Upper lobe of left lung (tissue), 6 donors: Measurements from ENCODE around the gene D2HGDH. TPM values are rescaled to one million over a fixed set of nuclear protein-coding genes. Genes with fewer than 3 reads are reported as not detected.

Source experiments
- ATAC-seq, 2 donors: fragments of 200-7000 bp; cut with Tn5 transposase; one replicate each; pipeline ENCODE4 v1.9.1; 2022; ENCODE audit warnings: mild to moderate bottlenecking in 2 of 2, moderate library complexity in 2 of 2; ENCODE audit not compliant: low FRiP score in 2 of 2
- DNase-seq, 2 donors: peaks; one replicate each; pipeline ENCODE4 v3.0.0-alpha.2; 2019 to 2020
- H3K27ac ChIP-seq, 4 donors: fragments of 200-600 bp; sonication (generic); one replicate each; pipeline ENCODE4 v1.5.1; 2016 to 2019
- H3K27me3 ChIP-seq, 4 donors: fragments of 200-600 bp; sonication (generic); one replicate each; pipeline ENCODE4 v1.5.1; 2017 to 2019
- H3K36me3 ChIP-seq, 4 donors: fragments of 200-600 bp; sonication (generic); one replicate each; pipeline ENCODE4 v1.5.1; 2016 to 2019
- H3K4me1 ChIP-seq, 4 donors: fragments of 200-600 bp; sonication (generic); one replicate each; pipeline ENCODE4 v1.5.1; 2018 to 2019
- H3K4me3 ChIP-seq, 4 donors: fragments of 200-600 bp; sonication (generic); one replicate each; pipeline ENCODE4 v1.5.1; 2017 to 2019; ENCODE audit warnings: mild to moderate bottlenecking in 2 of 4, moderate library complexity in 1 of 4
- H3K9me3 ChIP-seq, 4 donors: fragments of 200-600 bp; sonication (generic); one replicate each; pipeline ENCODE4 v1.5.1; 2018 to 2019
- EP300 ChIP-seq, 4 donors: sonication (generic); formaldehyde crosslinking; IDR thresholded peaks; one replicate each; pipeline ENCODE4 v1.5.1; 2017; ENCODE audit warnings: antibody characterized with exemption in 4 of 4, control low read depth in 2 of 4
- POLR2A ChIP-seq, 4 donors: fragments of 450-650 bp; IDR thresholded peaks; one replicate each; pipeline ENCODE4 v1.5.1; 2016 to 2017; ENCODE audit warnings: antibody characterized with exemption in 4 of 4, mild to moderate bottlenecking in 2 of 4
- POLR2AphosphoS5 ChIP-seq, 2 donors: sonication (generic); formaldehyde crosslinking; IDR thresholded peaks; one replicate each; pipeline ENCODE4 v1.5.1; 2017; ENCODE audit warnings: antibody characterized with exemption in 2 of 2
- WGBS, 2 donors: methylation state at CpG; one replicate each; pipeline ENCODE4 v1.1.5; 2017 to 2018; 5-methylcytosine and 5-hydroxymethylcytosine counted together
- total RNA-seq, 6 donors: library from RNA; depleted of rRNA in 4 of 6; stranded (reverse); fragments of >200 nt in 4 of 6; gene quantifications; one replicate each; pipeline versions ENCODE4 v1.1.0 to v1.2.1, GENCODE V29; 2016 to 2021
- TF ChIP-seq, protein P1 (sequence below), 6 experiments: fragments of 450-650 bp in 4 of 6; fragments of 200-600 bp in 2 of 6; sonication (generic) in 2 of 6; IDR thresholded peaks; one replicate each; pipeline ENCODE4 v1.5.1; 2016 to 2019; ENCODE audit warnings: antibody characterized with exemption in 6 of 6
- donor health status: DM: no; HTN: no; CAD: no; lungs with moderate emphysema.
- donor health status: DM: no; HTN: yes; CAD: no; lungs with severe emphysema.

Gene D2HGDH
- total RNA-seq, 6 donors from 2014 or later: 12.5 to 155 (median 35.8) TPM

- TF ChIP-seq EP300 (IDR thresholded peaks at IDR 0.05) (no peak), POLR2A (IDR thresholded peaks at IDR 0.05) (no peak), POLR2AphosphoS5 (IDR thresholded peaks at IDR 0.05) (no peak)
- TF ChIP-seq, protein P1, sequence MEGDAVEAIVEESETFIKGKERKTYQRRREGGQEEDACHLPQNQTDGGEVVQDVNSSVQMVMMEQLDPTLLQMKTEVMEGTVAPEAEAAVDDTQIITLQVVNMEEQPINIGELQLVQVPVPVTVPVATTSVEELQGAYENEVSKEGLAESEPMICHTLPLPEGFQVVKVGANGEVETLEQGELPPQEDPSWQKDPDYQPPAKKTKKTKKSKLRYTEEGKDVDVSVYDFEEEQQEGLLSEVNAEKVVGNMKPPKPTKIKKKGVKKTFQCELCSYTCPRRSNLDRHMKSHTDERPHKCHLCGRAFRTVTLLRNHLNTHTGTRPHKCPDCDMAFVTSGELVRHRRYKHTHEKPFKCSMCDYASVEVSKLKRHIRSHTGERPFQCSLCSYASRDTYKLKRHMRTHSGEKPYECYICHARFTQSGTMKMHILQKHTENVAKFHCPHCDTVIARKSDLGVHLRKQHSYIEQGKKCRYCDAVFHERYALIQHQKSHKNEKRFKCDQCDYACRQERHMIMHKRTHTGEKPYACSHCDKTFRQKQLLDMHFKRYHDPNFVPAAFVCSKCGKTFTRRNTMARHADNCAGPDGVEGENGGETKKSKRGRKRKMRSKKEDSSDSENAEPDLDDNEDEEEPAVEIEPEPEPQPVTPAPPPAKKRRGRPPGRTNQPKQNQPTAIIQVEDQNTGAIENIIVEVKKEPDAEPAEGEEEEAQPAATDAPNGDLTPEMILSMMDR (IDR thresholded peaks at IDR 0.05): no peak
- H3K4me3 ChIP-seq: no peak overlapping the region
- no peaks in the 10 kb centered on the region for H3K27me3 ChIP-seq
- WGBS, 2 donors: 83 to 92% methylated on average over 1 to 19 of the region's 20 CpGs
- H3K36me3 ChIP-seq: no peaks in the 10 kb centered on the region
- no peaks in the 10 kb centered on the region for H3K9me3 ChIP-seq
- ATAC-seq (no peak), DNase-seq (peak in 1 of 2 donors; percentile 61)
- H3K27ac ChIP-seq: no peak overlapping the region
- peaks cover 0 to 5% (median 0%) of the 10 kb centered on the region in 4 donors for H3K4me1 ChIP-seq
Measured at GRCh38 chr2:241811952-241812729, 77.7 kb downstream of the D2HGDH start.

DNA sequence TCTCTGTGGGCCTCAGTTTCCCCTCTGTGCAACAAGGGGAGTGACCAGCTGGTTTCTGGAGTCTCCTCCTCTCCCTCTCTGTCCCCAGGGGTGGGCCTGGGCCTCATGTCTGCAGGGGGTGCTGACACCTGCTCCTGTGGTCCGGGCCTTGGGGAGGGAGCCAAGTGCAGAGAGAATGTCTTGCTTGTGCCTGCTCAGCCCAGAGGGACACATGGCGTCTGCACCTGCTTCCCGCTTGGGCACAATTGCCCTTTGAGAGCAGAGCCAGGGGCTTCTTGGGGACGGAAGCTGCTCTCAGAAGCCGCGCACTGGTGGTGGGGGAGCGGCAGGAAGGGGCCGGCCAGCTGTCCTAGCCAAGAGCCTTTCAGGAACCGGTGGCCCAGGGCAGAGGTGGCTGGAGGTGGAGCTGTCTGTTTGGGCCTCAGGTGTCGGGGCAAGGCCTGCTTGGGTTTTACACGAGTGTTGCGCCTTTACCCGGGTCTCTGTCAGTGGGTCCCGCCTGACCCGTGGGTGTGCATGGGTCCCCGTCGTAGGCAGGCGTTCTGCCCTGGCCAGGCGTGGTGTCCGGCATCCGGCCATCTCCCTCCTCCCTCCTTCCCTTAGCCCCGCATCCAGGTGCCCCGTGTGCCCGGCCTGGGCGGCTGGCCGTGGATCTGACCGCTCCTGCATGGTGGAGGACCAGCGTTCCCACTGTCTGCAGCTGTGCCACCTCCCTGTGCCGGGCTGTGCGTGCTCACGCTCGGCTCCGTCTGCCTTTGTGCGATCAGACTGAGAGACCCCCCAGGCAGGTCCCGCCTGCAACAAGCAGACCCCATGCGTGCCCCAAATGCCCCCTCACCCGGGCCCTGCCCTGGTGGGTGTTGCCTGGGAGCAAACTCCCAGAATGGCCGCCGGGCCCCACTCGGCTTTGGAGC lies 78.6 kb downstream of the D2HGDH start:
- H3K36me3 ChIP-seq: no peaks in the 10 kb centered on the region
- no peak overlapping the region for H3K4me3 ChIP-seq
- DNase-seq (peak in 1 of 2 donors; percentile 79), ATAC-seq (no peak)
- H3K4me1 ChIP-seq: peaks cover 0 to 13% (median 0%) of the 10 kb centered on the region in 4 donors
- H3K27ac ChIP-seq: no peak overlapping the region
- 82 to 89% methylated on average over 13 to 40 of the region's 40 CpGs for WGBS, 2 donors
- no peaks in the 10 kb centered on the region for H3K9me3 ChIP-seq
- no peaks in the 10 kb centered on the region for H3K27me3 ChIP-seq
- TF ChIP-seq POLR2A (IDR thresholded peaks at IDR 0.05) (no peak), EP300 (IDR thresholded peaks at IDR 0.05) (no peak), POLR2AphosphoS5 (IDR thresholded peaks at IDR 0.05) (no peak)
- TF ChIP-seq, protein P1 (IDR thresholded peaks at IDR 0.05): no peak

- DNase-seq (peak in 1 of 2 donors; percentile 41), ATAC-seq (no peak)
- Histone ChIP-seq H3K27me3 (no peaks in the 10 kb centered on the region), H3K4me1 (peaks cover 0 to 15% (median 0%) of the 10 kb centered on the region in 4 donors), H3K4me3 (no peak overlapping the region), H3K36me3 (no peaks in the 10 kb centered on the region), H3K27ac (no peak overlapping the region), H3K9me3 (no peaks in the 10 kb centered on the region)
- WGBS, 2 donors: 58 to 59% methylated on average over 6 to 20 of the region's 20 CpGs
- TF ChIP-seq EP300 (IDR thresholded peaks at IDR 0.05) (no peak), POLR2AphosphoS5 (IDR thresholded peaks at IDR 0.05) (no peak), POLR2A (IDR thresholded peaks at IDR 0.05) (no peak)
- TF ChIP-seq, protein P1 (IDR thresholded peaks at IDR 0.05): no peak
Measured at GRCh38 chr2:241813644-241814392, 79.4 kb downstream of the D2HGDH start.

GRCh38 chr2:241814393-241814642 lies 79.9 kb downstream of the D2HGDH start:
- no peak overlapping the region for H3K4me3 ChIP-seq
- 70 to 92% methylated on average over 3 to 17 of the region's 17 CpGs for WGBS, 2 donors
- DNase-seq: no peak
- H3K27ac ChIP-seq: no peak overlapping the region
- H3K27me3 ChIP-seq: no peaks in the 10 kb centered on the region
- peaks cover 0 to 15% (median 0%) of the 10 kb centered on the region in 4 donors for H3K4me1 ChIP-seq
- no peaks in the 10 kb centered on the region for H3K36me3 ChIP-seq
- ATAC-seq: no peak
- no peak for TF ChIP-seq EP300 (IDR thresholded peaks at IDR 0.05)
- TF ChIP-seq, protein P1 (IDR thresholded peaks at IDR 0.05): no peak
- no peak for TF ChIP-seq POLR2AphosphoS5 (IDR thresholded peaks at IDR 0.05)
- no peak for TF ChIP-seq POLR2A (IDR thresholded peaks at IDR 0.05)
- H3K9me3 ChIP-seq: no peaks in the 10 kb centered on the region
